Measurements from ENCODE around the gene SERPINB8.
"Not testable (repeated sequence)": the region's sequence is repeated elsewhere in the genome, so short reads cannot be mapped to it uniquely, and the experiment has no call there.

Gene SERPINB8

GRCh38 chr18:63969942-63970808, at the start of gene SERPINB8:
Gene SERPINB8, plus strand, starts transcription at chr18:63970081. Its CDS starts 8,228 bp downstream, at chr18:63978309.
- peak; percentile 97 for DNase-seq (ENCODE audit: low spot score)

DNA sequence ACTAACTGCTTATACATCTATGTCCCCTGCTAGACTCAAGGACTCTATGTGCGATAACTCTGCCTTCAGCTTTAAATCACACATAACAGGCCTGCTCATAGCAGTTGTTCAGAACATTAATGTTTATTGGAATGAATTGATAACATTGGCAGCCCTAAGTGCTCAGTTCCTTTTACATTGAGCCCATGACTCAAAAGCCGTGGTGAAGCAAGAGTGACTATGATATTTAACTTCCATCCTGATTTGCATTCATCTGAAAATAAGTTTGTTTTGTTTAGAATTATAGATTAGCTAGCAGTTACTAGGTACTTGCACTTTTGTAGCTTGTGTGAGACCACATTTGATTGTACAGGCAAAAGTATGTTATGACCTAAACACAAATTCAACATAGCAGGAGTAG, 47.8 kb upstream of the SERPINB8 start:
- DNase-seq (ENCODE audit: low spot score): no peak

GRCh38 chr18:63924551-63924950, 45.3 kb upstream of the SERPINB8 start:
- no peak for DNase-seq (ENCODE audit: low spot score)

DNA sequence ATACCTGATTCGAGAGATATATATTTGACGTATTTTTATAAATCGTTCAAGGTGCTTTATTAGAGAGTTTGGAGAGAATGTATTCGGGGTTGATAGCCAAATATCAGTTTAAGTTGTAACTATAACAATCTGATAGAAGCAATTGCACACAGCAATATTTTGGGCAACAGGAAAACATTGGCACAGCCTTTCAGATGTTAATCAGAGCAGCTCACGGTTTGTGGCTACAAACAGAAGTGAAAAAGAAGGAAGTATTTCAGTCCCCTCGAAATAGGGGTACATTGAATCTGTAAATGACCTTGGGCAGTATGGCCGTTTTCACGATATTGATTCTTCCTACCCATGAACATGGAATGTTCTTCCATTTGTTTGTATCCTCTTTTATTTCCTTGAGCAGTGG, 41.5 kb upstream of the SERPINB8 start:
- DNase-seq (ENCODE audit: low spot score): no peak

DNA sequence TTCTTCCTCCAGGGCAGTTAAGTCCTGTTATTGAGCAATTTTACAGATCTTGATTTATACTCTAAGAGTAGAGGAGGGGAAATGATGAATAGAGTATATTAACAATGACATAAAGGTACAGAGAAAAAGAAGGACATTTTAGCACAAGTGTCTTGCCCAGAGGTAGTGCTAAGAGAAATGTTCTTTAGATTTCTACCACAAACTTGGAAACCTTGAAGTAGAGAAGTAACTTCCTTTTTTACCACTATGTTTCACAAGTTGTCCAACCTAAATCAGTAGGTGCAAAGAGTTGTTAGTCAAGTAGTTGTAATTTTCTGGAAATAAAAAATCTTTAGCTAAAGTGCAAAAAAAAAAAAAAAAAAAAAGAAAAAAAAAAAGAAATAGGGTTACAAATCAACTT, 40.5 kb upstream of the SERPINB8 start:
- not testable (repeated sequence) for DNase-seq (ENCODE audit: low spot score)

DNA sequence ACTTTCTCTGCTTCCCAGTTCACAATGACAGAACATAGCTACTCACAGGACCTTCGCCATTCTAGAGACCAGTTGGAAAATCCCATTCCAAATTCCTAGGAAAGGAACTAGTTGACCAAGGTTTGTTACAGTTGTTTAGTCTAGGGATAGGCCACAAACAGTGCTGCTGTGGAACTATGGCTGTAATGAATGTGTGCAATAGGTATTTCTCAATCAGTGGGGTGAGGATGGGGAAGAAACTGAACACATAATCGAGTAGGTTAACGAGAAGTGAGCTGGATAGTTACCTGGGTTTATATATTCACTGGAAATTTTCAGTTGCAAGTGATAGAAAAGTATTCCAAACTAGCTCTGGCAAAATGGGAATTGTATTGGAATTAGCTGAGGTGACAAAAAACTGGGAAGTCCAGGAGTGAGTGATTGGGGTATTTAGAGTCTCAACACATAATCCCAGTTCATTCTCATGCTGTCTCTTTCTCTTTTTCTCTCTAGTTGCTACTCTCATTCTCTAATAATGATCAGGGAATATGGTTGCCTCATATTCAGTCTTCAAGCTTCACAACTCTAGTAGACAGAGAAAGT, 39.0 kb upstream of the SERPINB8 start:
- DNase-seq (ENCODE audit: low spot score): no peak

- DNase-seq (ENCODE audit: low spot score): peak; percentile 82
Observed at GRCh38 chr18:63936156-63936931, 33.5 kb upstream of the SERPINB8 start.

GRCh38 chr18:63936932-63937393, 32.9 kb upstream of the SERPINB8 start:
- no peak for DNase-seq (ENCODE audit: low spot score)

GRCh38 chr18:63940008-63940407, 29.9 kb upstream of the SERPINB8 start:
- no peak for DNase-seq (ENCODE audit: low spot score)

DNA sequence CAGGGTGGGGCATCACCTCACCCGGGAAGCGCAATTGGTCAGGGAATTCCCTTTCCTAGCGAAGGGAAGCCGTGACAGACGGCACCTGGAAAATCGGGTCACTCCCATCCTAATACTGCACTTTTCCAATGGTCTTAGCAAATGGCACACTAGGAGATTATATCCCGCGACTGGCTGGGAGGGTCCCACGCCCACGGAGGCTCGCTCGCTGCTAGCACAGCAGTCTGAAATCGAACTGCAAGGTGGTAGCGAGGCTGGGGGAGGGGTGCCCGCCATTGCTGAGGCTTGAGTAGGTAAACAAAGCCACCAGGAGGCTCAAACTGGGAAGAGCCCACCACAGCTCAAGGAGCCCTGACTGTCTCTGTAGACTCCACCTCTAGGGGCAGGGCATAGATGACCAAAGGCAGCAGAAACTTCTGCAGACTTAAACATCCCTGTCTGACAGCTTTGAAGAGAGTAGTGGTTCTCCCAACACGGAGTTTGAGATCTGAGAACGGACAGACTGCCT, 29.3 kb upstream of the SERPINB8 start:
- not testable (repeated sequence) for DNase-seq (ENCODE audit: low spot score)

DNA sequence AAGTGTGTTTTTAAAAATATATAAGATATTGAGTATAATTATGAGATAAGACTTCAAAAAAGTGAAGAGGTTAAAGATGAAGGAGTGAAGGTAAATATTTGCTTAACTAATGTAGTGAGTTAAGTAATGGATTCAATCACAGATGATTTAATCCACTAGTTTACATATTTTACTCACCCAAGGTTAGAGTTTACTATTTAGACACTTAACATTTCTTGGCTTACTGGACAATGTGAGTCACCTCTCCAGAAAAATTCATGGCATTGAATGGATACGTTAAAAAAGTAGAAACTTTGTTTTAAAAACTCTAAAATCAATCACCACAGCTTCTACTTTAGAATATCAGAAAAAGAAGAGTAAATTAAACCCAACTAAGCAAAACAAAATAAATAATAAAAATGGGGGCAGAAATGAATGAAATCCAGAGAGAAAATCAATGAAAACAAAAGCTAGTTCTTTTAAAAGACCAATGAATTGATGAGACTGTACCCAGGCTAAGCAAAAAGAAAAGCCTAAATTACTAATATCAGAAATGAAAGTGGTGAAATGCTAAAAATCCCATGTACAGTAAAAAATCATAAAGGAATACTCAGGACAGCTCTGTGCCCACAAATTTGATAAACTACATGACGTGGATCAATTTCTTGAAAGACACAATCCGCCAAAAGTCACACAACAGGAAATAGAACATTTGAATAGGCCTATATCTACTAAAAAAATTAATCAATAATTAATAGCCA, 22.7 kb upstream of the SERPINB8 start:
- DNase-seq (ENCODE audit: low spot score): no peak

DNA sequence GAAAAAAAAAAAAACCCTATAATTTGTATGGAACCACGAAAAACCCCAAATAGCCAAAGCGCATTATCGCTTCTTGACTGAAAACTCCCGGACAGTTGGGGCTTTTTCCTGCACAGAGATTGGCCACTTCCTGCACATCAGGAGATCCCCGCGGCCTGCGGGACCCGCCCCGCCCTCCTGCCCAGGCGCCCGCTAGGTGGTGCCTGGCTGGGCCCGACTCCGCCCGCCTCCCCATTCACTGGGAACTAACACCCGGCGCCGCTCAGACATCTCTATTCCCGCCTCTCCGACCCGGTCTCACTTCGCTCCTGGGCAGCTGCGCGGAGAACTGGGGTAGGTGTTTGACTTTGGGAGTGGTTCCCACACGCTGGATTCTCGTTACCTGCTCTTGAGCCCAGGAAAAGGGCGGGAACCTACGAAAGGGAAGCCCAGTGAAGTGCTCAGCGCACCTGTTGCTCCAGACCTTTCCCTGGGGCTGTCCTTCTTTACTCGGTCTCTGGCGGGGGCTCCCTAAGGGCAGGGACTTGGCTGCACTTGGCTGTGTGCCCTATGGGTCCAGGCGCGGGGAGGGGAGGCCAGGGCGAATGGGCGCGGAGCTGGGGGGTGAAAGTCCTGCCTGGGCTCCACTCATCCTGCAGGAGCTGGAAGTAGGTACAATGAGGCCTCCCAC, 20.7 kb upstream of the SERPINB8 start, which contains the start of gene HMSD:
HMSD (plus strand) TSS at position 234 of the 670 bp plus-strand sequence. CDS start 4,155 bp downstream, outside the sequence.
- peak; percentile 59 for DNase-seq (ENCODE audit: low spot score)

- peak; percentile 14 for DNase-seq (ENCODE audit: low spot score)
Observed at GRCh38 chr18:63951302-63951705, 18.6 kb upstream of the SERPINB8 start.

DNA sequence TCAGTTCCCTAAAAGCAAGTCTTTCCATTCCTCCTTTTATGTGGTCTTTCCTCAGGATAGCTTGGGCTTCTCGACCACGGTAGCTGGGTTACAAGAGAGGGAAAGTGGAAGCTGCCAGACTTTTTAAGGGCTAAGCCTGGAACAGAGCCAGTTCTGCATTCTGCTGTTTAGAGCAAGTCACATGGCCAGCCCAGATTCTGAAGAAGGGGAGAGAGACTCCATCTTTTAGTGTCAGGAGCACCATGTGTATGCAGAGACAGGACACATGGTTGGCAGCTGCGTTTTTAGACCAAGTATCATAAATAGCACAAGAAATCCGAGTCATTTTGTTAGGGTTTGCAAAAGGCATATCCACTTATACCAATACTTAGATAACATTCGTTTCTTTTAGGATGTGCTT, 16.1 kb upstream of the SERPINB8 start:
- no peak for DNase-seq (ENCODE audit: low spot score)

GRCh38 chr18:63956755-63957154, 13.1 kb upstream of the SERPINB8 start:
- no peak for DNase-seq (ENCODE audit: low spot score)

- no peak for DNase-seq (ENCODE audit: low spot score)
Observed at GRCh38 chr18:63960891-63961290, 9.0 kb upstream of the SERPINB8 start.

- DNase-seq (ENCODE audit: low spot score): no peak
Observed at GRCh38 chr18:63961435-63961980, 8.4 kb upstream of the SERPINB8 start.

GRCh38 chr18:63962137-63962536, 7.7 kb upstream of the SERPINB8 start:
- no peak for DNase-seq (ENCODE audit: low spot score)

DNA sequence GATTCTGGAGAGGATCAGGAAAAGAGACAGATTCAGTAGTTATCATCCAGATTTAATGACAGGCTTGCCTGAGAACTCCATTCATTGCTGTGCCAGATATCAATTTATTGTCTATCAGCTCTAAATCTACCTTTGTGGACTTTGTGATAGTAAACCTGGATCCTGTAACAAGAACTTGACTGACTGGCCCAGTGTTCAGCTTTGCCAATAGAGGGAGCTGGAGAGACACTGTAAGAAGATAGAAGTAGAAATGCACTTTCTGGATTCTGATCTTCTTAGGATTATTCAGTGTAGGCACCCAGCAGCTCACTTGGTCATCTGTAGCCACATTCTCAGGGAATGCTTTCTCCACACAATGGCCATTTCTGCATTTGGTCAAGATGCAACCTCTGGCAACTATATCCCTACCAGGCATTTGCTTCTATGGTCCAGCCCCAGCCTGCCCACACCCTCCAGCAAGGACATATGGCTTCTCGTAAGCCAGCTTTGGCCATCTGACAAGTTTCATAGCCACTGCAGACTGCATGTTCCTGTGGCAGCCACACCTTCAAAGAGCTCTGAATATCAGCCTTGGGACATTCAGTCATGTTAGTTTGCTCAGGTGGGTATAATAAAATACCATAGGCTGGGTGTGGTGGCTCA, 6.1 kb upstream of the SERPINB8 start:
- DNase-seq (ENCODE audit: low spot score): peak; percentile 61

- no peak for DNase-seq (ENCODE audit: low spot score)
Observed at GRCh38 chr18:63964908-63965307, 5.0 kb upstream of the SERPINB8 start.
